SW480 (cell line): ENCODE results near the gene FAM53A.

Experiments used
- DNase-seq: peaks from one replicate; pipeline ENCODE4 v3.0.0-alpha.2; 2016; ENCODE audit warnings: low spot score

Gene FAM53A

DNA sequence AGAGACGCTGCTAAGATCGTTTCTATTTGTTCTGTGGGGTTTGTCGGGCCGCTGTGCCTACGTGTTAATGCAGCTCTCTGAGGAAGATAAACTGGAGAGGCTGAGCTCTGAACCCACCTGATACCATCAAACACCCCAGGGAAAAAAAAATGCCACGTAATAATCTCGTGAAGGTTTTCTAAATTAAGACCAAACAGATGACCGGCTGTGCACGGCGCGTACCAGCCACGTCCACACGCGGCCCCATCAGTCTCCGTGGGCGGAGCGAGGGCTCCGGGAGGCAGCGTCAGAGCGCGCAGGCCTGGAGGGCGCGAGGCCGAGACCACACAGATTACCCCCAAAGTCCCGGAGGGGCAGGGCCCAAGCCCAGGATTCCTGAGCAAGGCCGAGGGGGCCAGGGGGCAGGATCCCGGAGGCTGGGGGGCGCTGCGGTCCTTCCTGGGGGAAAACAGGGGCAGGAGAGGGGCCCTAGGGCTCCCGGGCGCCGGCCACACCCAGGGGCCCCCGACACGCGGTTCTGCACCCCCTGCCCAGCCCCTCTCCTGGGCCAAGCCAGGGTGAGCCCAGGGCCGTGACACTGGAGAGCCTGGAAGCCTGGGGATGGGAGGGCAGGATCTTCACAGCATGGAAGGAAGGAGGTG lies 91.9 kb downstream of the FAM53A start:
- no peak for DNase-seq

DNA sequence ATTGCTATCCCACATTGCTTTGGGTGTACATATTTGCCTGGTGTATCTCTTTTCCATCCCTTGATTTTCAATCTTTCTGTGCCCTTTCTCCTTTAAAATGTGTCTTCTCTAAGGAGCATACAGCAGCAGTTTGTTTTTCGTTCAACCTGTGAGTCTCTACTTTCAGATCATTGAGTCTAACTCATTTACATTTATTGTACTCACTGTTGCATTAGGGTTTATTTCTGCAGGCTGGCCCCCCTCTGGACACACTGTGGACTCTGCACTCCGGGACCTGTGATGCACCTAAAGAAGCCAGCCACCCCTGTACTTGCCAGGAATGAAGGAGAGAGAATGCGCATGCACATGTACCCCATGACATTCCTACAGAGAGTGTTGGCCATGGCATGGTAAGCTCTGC lies 93.0 kb downstream of the FAM53A start:
- DNase-seq, result no peak

DNA sequence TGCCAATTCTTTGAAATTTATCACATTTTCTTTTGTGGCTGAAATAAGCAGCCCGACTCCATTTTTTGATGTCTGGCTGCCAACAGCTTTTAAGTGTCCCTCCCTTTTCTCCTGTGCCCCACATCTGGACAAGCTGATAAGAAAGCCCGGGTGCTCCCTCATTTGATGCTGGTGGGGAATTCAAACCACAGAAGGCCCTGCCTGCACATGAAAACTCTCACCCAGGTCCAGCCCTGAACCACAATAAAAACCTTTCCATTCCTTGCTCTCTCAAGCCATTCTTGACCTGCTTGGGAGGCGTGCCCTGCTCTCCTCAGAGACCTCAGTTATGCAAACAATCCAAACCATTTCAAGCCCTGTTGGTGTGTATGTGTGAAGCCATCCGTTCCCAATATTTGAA lies 93.9 kb downstream of the FAM53A start:
- DNase-seq, result peak; percentile 39
